HG03064 (cell line): ENCODE measurements around the gene SRPK2.
"Not testable (repeated sequence)": the region's sequence is repeated elsewhere in the genome, so short reads cannot be mapped to it uniquely, and the experiment has no call there.

Experiments
- ATAC-seq: cut with Tn5 transposase; IDR thresholded peaks from one replicate; pipeline ENCODE4 v1.9.1; 2021; ENCODE audit warnings: low read depth; ENCODE audit not compliant: unreplicated experiment

SRPK2 gene

DNA sequence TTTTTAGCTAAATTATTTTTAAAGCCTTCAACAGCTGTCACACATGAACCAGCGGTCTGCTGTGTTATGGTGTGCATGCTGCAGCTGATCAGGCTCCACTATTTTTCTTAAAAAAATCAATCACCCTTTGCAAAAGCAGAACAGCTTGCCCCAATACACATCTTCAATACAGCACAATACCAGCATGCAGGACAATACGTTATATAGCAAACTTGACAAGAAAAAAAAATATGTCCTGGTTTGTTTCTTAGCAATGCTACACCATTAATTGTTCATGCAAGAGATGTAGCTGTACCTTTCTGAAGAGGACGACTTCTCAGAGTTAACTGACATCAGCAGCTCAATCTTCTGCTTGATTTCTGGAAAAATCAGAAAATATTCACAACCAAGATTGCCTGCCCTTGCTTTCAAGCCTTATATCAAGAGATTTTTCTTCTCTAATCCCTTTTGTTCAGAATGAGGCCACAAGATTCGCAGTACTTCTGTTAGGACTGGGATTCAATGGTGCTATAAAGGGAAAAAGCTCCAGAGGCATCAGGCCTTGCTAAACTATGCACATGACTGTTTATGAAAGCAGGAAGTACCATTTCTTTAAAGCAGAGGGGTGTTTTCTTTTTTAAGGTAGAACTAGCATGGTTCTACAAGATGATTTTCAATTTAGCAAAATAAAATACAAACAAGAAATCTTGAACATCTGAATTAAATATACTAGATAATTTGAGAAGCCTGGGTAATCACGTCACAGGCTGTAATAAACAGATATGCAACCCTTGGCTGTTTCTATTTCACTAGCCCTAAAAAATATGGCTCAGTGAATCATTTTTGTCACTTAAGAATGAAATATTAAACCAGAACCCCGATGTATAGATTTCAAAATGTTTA is 120.0 kb downstream of the SRPK2 start:
- ATAC-seq, result peak; percentile 68

DNA sequence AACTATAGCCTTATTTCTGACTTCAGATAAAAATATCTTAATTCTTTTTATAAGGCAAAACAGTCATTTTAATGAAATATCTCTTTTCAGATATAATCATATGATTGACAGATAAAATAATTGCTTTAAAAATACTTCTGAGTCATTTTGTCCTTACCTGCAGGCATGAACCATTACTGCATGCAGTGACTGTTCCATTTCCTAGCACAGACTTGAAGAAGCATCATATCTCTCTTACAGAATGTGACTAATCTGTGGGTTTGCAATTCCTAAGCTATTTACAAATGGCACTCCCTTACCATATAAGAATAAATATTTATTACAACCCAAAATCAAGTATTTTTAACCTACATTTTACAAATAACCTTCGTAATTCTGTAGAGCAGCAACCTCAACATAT is 120.7 kb downstream of the SRPK2 start:
- peak; percentile 28 for ATAC-seq

- ATAC-seq, result no peak
Measured at GRCh38 chr7:105267244-105267643, 121.5 kb downstream of the SRPK2 start.

GRCh38 chr7:105264707-105265106 is 124.0 kb downstream of the SRPK2 start:
- no peak for ATAC-seq

GRCh38 chr7:105261689-105262088 is 127.0 kb downstream of the SRPK2 start:
- ATAC-seq, result no peak

- ATAC-seq, result not testable (repeated sequence)
Measured at GRCh38 chr7:105260201-105260871, 128.4 kb downstream of the SRPK2 start.

GRCh38 chr7:105258919-105259318 is 129.8 kb downstream of the SRPK2 start:
- ATAC-seq, result not testable (repeated sequence)

GRCh38 chr7:105257338-105257737 is 131.4 kb downstream of the SRPK2 start:
- ATAC-seq, result no peak

GRCh38 chr7:105256761-105257231 is 131.9 kb downstream of the SRPK2 start:
- ATAC-seq, result peak; percentile 48

DNA sequence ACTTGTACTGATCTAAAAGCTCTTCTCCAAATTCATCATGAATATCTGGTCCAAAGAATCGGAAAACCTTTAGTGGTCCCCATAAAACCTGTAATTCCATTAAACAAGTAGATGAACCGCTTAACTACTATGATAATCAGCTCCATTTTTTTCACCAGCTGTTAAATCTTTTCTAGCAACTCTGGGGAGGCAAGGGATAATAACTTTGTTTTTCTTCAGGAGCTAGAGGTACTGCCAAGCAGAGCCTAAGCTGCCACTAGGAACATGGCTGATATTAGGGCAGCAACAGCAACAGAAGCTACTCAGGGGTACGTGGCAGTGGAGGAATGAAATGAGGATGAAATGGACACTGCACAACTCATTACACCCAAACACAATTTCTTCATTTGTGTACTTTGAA is 138.0 kb downstream of the SRPK2 start:
- ATAC-seq, result no peak

DNA sequence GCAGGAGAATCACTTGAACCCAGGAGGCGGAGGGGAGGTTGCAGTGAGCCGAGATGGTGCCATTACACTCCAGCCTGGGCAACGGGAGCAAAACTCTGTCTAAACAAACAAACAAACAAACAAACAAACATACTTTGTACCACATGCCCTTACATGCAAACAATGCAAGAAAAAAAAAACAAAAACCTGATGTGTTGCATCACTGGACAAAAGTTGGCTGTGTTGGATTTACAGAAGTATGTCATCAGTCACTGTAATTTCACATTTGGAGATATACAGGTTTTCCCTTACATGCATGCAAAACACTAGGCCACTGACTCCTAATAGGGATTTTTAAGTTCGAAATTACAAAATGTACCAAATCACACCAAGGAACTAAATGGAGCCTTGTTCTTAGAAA is 138.5 kb downstream of the SRPK2 start:
- no peak for ATAC-seq

- ATAC-seq, result no peak
Measured at GRCh38 chr7:105249216-105249615, 139.5 kb downstream of the SRPK2 start.

DNA sequence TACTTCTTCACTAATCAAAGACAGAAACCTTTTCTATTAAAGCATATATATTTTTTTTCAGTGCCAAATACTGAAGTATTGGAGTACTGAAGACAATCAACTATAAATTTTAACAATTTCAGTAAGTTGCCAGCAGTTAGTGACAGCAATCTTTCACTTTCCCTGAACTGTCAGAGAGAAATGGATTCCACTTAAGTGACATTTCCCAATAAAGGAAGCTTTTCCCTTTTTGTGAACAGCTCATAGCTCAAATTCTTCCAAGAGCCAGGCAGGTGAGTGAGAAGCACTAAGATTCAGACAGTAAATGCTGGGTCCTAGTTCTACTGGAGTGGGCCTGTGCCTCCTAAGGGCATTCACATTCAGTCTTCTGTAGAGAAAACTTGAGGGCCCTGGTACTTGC is 142.0 kb downstream of the SRPK2 start:
- ATAC-seq, result no peak

DNA sequence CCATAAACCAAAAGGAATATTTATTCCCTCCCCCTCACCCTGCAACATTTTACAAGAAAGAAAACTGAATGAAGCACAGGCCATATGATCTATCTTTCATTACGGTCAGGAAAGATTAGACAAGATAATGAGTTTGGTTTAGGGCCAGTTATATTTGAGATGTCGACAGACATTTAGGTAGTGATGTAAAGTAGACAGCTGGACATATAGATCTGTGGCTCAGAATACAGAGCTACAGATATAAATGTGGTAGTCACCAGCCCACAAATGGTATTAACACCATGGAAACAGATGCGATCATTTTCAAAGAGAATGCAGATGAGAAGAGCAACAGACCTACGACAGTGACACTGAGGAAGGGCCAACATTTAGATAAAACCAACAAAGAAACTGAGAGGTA is 142.5 kb downstream of the SRPK2 start:
- no peak for ATAC-seq

DNA sequence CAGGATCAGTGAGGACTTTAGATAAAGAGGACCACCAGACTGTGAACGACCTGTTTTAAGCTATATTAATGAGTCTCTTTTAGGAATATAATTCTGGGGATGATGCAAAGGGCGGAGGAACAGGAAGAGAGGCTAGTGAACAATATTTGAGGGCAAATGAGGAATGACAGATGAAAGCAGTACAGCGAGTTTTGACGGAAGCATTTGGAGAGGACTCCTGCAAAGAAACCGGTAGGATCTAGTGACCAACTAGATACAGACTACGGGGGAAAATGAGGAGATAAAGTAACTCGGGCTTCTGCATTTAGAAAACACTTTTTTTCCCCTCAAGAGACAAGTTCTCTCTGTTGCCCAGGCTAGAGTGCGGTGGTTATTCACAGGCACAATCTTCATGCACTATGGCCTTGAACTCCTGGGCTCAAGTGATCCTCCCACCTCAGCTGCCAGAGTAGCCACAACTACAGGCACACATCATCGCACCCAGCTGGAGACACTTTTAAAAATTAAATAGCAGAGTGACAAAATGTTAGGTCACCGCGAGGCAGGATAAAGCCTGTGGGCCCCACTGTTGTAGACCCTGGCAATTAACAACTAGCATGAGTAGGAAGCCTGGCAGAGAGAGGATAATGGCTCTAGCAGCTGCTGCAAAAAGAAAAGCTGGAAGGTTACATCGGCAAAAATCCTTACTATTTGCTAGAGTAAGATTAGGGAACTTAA is 143.2 kb downstream of the SRPK2 start:
- no peak for ATAC-seq

DNA sequence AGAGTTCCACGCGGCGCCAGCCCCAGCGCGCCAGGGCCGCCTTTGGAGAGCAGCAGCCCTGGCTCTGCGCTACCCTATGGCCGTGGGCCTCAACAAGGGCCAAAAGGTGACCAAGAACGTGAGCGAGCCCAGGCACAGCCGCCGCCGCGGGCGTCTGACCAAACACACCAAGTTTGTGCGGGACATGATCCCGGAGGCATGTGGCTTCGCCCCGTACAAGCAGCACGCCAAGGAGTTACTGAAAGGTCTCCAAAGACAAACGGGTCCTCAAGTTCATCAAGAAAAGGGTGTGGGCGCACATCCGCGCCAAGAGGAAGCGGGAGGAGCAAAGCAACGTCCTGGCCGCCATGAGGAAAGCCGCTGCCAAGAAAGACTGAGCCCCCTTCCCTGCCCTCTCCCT is 144.1 kb downstream of the SRPK2 start:
- no peak for ATAC-seq

GRCh38 chr7:105241198-105241597 is 147.5 kb downstream of the SRPK2 start:
- ATAC-seq, result no peak

GRCh38 chr7:105238198-105238765 is 150.4 kb downstream of the SRPK2 start:
- ATAC-seq, result no peak

DNA sequence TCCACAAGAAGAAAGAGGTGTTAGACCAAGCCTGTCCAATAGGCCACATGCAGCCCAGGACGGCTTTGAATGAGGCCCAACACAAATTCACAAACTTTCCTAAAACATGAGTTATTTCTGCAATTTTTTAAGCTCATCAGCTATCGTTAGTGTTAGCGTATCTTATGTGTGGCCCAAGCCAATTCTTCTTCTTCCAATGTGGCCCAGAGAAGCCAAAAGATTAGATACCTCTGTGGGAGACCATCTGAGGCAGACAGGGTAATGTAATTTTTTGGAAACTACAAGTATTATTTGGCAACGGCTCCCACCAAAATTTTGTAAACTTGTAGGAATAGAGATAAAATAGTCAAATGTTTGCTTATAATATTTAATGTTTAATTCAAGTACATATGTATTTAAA is 153.8 kb downstream of the SRPK2 start:
- ATAC-seq, result no peak

DNA sequence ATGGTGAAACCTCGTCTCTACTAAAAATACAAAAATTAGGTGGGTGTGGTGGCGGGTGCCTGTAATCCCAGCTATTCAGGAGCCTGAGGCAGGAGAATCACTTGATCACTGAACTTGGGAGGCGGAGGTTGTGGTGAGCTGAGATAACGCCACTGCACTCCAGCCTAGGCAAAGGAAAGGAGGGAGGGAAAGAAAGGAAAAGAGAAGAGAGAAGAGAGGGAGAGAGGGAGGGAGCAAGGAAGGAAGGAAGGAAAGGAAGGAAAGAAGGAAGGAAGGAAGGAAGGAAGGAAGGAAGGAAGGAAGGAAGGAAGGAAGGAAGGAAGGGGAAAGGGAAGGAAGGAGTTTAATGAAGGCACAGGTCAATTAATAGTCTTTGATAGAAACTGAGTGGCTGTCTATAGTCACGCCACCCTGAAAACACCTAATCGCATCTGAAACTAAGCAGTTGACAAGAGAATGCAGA is 155.9 kb downstream of the SRPK2 start:
- not testable (repeated sequence) for ATAC-seq

GRCh38 chr7:105230486-105230885 is 158.2 kb downstream of the SRPK2 start:
- ATAC-seq, result no peak
